NCI-H345 treated with DMSO at 0.1 percent for 48 hours (cell line): Measurements from ENCODE around the gene ASCL3.
"Not testable (repeated sequence)": the region's sequence is repeated elsewhere in the genome, so short reads cannot be mapped to it uniquely, and the experiment has no call there.

Source experiments
- DNase-seq: peaks from one replicate; lab custom pipeline; 2025; ENCODE audit not compliant: unreplicated experiment; lab: John Stamatoyannopoulos, UW

Gene ASCL3

DNA sequence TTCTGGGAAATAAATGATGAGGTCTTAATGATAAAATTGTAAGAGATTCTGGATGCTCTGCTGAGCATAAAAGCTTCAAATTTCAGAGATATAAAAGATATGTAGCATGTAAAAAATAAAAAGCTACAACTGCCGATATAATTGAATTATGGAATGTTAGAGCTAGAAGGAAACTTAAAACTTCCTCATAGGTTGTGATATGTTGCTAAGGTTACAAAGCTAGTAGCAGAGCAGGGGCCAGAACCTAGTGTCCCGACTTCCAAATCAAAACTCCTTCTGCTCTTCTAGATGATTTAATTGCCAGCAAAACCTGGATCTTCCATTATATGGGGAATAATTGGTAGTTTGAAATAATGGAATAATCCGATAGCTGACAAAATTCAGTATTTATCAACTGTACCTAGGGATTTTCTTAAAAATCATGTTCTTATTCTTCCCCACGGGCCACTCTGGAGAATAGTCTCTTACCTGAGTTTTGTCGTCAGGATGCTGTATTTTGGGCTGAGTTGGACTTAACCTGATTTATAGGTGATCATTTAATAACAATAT lies at the start of gene ASCL3:
Gene ASCL3 (minus strand): TSS at position 499 of the 549 bp plus-strand sequence. CDS start 4,855 bp downstream, outside the sequence.
- no peak for DNase-seq

GRCh38 chr11:8989453-8989852 lies 46.6 kb upstream of the ASCL3 start:
- no peak for DNase-seq

- no peak for DNase-seq
Observed at GRCh38 chr11:8988329-8989234, 45.8 kb upstream of the ASCL3 start.

GRCh38 chr11:8987446-8987845 lies 44.6 kb upstream of the ASCL3 start:
- DNase-seq, result no peak

DNA sequence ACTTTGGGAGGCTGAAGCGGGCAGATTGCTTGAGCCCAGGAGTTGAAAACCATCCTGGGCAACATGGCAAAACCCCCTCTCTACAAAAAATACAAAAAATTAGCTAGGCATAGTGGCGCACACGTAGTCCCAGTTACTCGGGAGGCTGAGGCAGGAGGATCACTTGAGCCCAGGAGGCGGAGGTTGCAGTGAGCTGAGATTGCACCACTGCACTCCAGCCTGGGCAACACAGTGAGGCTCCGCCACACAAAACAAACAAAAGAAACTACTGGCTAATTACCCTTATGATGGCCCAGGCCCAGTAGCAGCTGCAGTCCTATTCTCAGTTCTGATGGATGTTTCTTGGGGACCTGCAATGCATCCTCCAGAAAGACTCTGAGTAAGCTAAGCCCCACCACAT lies 44.0 kb upstream of the ASCL3 start:
- not testable (repeated sequence) for DNase-seq

DNA sequence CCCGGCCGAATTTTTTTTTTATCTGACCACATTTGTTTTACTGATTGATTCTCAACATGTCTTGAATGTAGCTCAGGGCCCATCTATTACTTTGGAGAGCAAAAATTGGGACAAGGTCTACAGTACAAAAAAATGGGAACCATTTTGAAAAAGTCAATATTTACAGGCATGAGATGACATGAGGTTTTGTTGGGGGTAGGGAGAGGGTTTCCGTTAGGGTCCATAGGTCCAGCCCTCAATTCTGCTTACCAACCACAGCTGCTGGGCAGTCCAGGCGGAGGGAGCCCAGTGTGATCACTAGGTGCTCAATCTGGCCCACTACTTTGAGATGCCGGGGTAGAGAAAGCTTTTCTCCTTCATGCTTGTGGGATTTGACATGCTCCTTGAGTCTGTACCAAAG lies 42.6 kb upstream of the ASCL3 start:
- no peak for DNase-seq

GRCh38 chr11:8983552-8983951 lies 40.7 kb upstream of the ASCL3 start:
- no peak for DNase-seq

- DNase-seq, result no peak
Observed at GRCh38 chr11:8980485-8980884, 37.7 kb upstream of the ASCL3 start.

- DNase-seq, result not testable (repeated sequence)
Observed at GRCh38 chr11:8979365-8979764, 36.5 kb upstream of the ASCL3 start.

DNA sequence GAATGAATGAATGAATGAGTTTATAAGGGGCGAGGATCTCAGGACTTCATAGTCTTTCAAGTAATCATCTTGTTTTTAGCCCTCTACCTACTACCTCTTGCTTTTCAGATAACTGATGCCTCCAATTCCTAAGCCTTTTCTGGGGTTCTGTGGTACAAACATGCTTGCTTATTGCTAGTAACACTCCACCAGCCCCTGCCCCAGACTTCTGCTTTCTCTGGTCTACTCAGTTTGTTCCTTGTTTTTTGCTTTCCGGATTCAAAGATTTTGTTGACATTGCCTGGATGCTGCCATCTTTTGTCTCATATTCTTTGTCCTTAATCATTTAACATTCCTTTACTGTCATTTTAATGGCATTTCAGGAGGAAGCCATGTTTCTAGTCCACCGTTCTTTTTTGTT lies 30.3 kb upstream of the ASCL3 start:
- no peak for DNase-seq

GRCh38 chr11:8971924-8972316 lies 29.1 kb upstream of the ASCL3 start:
- DNase-seq, result no peak

GRCh38 chr11:8971196-8971923 lies 28.5 kb upstream of the ASCL3 start:
- DNase-seq, result no peak

DNA sequence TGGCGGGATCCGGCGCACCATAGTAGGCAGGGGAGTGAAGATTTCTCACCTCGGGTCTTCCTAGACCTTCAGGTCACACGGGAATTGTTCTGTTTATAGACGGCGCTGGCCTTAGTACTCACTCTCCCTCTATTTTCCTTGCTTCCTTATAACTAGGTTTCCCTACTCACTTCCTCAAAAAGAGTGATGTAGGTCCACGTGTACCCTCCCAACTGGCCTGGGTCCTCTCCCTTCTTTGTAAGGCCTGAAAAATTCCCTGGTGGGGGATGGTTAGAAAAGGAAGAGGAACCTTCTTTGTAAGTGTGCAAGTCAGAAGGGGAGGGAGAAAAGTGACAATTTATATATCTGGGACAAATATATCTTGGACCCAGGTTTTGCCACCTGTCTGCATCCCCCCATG lies 24.4 kb upstream of the ASCL3 start:
- DNase-seq, result no peak

GRCh38 chr11:8964324-8965320 lies 21.8 kb upstream of the ASCL3 start, which contains the start of gene TMEM9B:
TSS of gene TMEM9B (minus strand) at chr11:8964442. CDS start at chr11:8964313, 129 bp downstream.
- DNase-seq, result peak; percentile 66

DNA sequence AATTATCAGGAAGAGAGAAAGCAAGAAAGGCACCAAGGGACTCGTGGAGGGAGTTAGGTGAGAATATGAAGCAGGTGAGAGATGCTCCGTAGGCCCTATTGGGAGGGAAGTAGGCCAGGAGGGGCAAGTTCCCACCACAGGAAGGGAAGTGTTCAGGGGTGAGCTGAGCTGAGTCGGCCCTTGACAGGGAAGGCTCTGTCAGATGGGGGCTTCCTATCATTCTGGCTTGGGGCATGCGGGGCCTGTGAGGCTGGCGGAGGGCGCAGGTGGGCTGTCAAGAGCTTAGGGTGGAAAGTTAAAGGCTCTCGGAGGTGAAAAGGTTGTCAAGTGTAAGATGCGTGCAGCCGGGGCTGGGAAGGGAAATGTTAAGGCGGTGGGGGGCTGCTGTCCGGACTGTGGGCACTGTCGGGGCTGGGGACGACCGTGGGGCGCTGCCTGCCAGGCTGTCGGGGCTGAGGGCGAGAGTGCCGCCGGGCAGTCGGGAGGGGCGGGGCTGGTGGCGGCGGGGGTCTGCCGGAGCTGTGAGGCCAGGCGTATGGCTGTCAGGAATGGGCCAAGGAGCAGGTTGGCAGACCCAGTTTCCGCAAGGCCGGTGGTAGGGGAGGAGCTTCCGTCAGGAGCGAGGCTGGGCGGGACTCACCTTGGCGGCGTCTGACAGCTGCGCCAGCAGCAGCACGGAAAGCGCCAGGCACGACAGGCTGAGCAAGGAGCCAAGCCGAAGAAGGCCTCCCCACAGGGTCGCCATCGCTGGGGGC lies 20.9 kb upstream of the ASCL3 start:
- DNase-seq, result peak; percentile 56

DNA sequence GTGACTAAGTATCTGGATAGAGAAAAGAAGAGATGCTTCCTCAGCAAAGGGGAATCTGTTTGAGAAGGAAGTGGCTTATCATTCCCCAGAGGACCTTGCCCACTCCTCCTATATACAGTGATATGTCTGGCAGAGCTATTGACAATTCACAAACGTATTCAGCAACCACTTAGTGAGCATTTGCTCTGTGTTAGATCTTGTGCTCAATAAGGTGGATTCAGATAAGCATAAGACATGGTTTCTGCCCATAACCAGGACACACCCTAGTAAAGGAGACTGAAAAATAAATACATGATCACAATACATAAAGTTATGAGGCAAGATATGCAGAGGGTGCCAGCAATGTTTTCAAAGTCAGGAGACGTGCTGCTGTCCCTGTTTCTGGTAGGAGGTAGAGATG lies 20.0 kb upstream of the ASCL3 start:
- DNase-seq, result no peak

DNA sequence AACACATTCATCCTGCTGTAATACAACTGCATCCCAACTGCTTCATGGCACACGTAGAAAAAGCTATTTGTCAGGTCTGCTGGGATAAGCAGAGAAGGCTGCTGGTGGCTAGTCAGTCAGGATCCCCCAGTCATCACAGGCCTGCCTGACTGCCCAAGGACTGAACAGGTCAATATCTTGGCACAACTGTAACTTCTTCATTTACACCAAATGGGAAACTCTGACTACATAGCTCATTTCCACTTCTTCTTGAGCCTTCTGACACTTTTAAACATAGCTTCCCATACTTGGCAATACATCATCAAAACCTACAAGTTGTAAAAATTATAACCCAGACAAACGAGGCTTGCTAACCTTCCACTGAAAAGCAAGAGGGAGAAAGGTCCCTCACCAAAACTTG lies 18.6 kb upstream of the ASCL3 start:
- DNase-seq, result no peak

GRCh38 chr11:8959546-8960166 lies 16.8 kb upstream of the ASCL3 start:
- no peak for DNase-seq

DNA sequence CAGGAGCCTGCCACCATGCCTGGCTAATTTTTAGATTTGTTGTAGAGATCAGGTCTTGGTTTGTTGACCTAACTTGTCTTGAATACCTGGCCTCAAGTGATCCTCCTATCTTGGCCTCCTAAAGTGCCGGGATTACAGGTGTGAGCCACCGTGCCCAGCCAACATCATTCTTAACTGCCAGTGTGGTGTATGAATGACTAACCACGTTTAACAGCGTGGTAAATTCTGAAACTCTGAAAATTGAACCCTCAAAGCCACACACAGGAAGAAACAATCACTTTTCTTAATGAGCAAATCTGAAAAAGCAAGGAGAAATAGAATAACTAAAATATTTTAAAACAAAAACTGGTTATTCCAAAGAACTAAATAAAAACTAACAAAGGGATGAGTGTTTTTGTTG lies 14.0 kb upstream of the ASCL3 start:
- DNase-seq, result no peak
